Kidney (tissue), 14 donors: Measurements from ENCODE around the gene CRK. TPM values are rescaled to one million over a fixed set of nuclear protein-coding genes. Genes with fewer than 3 reads are reported as not detected.
"Not testable (repeated sequence)": the region's sequence is repeated elsewhere in the genome, so short reads cannot be mapped to it uniquely, and the experiment has no call there.

Source experiments
- DNase-seq, 5 donors: peaks; one replicate each; pipeline ENCODE4 v3.0.0-alpha.2; 2013 to 2020
- FAIRE-seq: peaks from 2 replicates; lab custom pipeline; 2012; peaks lifted over from hg19 to GRCh38; lab: Jason Lieb, UNC
- H3K27ac ChIP-seq, 2 donors: one replicate each; pipeline ENCODE4 v1.7.0; 2013; ENCODE audit warnings: low read depth in 2 of 2, low read length in 2 of 2, inconsistent platforms in 1 of 2
- H3K27me3 ChIP-seq: one replicate; pipeline ENCODE4 v1.7.1; 2013; ENCODE audit warnings: low read length, inconsistent platforms; ENCODE audit not compliant: control insufficient read depth, insufficient read depth
- H3K36me3 ChIP-seq, 3 donors: one replicate each; pipeline versions ENCODE4 v1.7.0 to v1.7.1; 2013; ENCODE audit warnings: low read length in 3 of 3, control low read depth in 1 of 3, inconsistent platforms in 1 of 3; ENCODE audit not compliant: insufficient read depth in 3 of 3, control insufficient read depth in 2 of 3
- H3K4me1 ChIP-seq, 3 donors: one replicate each; pipeline versions ENCODE4 v1.7.0 to v1.7.1; 2013; ENCODE audit warnings: low read length in 3 of 3, inconsistent platforms in 1 of 3, low read depth in 1 of 3; ENCODE audit not compliant: control insufficient read depth in 2 of 3, insufficient read depth in 2 of 3
- H3K4me3 ChIP-seq, 3 donors: one replicate each; pipeline versions ENCODE4 v1.7.0 to v1.8.1; 2013; ENCODE audit warnings: low read length in 3 of 3, control low read depth in 1 of 3, inconsistent platforms in 1 of 3
- H3K9ac ChIP-seq, 3 donors: one replicate each; pipeline versions ENCODE4 v1.7.0 to v1.7.1; 2013; ENCODE audit warnings: low read length in 3 of 3, control low read depth in 1 of 3, inconsistent platforms in 1 of 3
- H3K9me3 ChIP-seq, 3 donors: one replicate each; pipeline versions ENCODE4 v1.7.0 to v1.7.1; 2013; ENCODE audit warnings: low read length in 3 of 3, control low read depth in 1 of 3, inconsistent platforms in 1 of 3; ENCODE audit not compliant: control insufficient read depth in 2 of 3, insufficient read depth in 1 of 3
- CTCF ChIP-seq: IDR thresholded peaks from 3 replicates; pipeline ENCODE4 v1.5.1; 2012; ENCODE audit warnings: mild to moderate bottlenecking, moderate library complexity, borderline replicate concordance; ENCODE audit not compliant: insufficient read depth; ENCODE audit errors: extremely low read depth
- intact Hi-C: fragments of 100-400 bp; cut with DNase I; formaldehyde crosslinking; loops from one replicate; pipeline ENCODE4 v1.11.1; 2022
- polyA plus RNA-seq: library from polyadenylated mRNA; stranded (reverse); fragments of 350-450 nt; fragmentation: Illumina TruSeq; extraction: RNeasy Lipid Tissue Mini Kit (QIAGEN cat#74804); gene quantifications from one replicate; pipeline ENCODE4 v1.2.3, GENCODE V29; 2014; ENCODE audit warnings: low read depth, low replicate concordance; ENCODE audit not compliant: insufficient read depth
- total RNA-seq: library from RNA; stranded (reverse); fragmentation: NEBNext Ultra II Directional; extraction: Animal tissue kit (Norgen Biotek cat#: 25700); gene quantifications from one replicate; pipeline ENCODE4 v1.2.1, GENCODE V29; 2021
- donor health status: control.
- donor health status: control.
- donor health status: control.
- donor health status: control.
- donor health status: control.
- donor health status: DM: yes; HTN: yes; CAD: no.
- donor health status: Normal renal cell carcinoma (clear cell type).

The CRK gene
- total and polyA plus RNA-seq, 2 donors from 2014 or later = 26.8 to 61.3 TPM

- Histone ChIP-seq H3K27ac (no peak overlapping the region), H3K9ac (no peak overlapping the region), H3K4me3 (no peak overlapping the region), H3K4me1 (peaks cover under 1 to 8% (median 6%) of the 10 kb centered on the region in 3 donors), H3K9me3 (no peaks in the 10 kb centered on the region), H3K27me3 (no peaks in the 10 kb centered on the region), H3K36me3 (no peaks in the 10 kb centered on the region)
- TF ChIP-seq CTCF = no peak
- intact Hi-C loops = no loop called here
- no peak for FAIRE-seq
- DNase-seq = no peak
Measured at GRCh38 chr17:1449412-1449967, 6.5 kb downstream of the CRK start.

GRCh38 chr17:1447052-1447451, 9.0 kb downstream of the CRK start:
- Histone ChIP-seq H3K27me3 (no peaks in the 10 kb centered on the region), H3K4me1 (peaks cover 0 to 7% (median 0%) of the 10 kb centered on the region in 3 donors), H3K27ac (no peak overlapping the region), H3K36me3 (no peaks in the 10 kb centered on the region), H3K9ac (no peak overlapping the region), H3K4me3 (no peak overlapping the region), H3K9me3 (no peaks in the 10 kb centered on the region)
- FAIRE-seq (no peak), DNase-seq (no peak)
- no peak for TF ChIP-seq CTCF
- intact Hi-C loops = no loop called here

GRCh38 chr17:1446201-1446600, 9.8 kb downstream of the CRK start:
- no peak overlapping the region for H3K27ac ChIP-seq
- no peaks in the 10 kb centered on the region for H3K36me3 ChIP-seq
- no peak overlapping the region for H3K9ac ChIP-seq
- intact Hi-C loops = no loop called here
- H3K4me1 ChIP-seq = peaks cover 0 to 7% (median 0%) of the 10 kb centered on the region in 3 donors
- no peak for FAIRE-seq
- no peak for DNase-seq
- TF ChIP-seq CTCF = no peak
- H3K27me3 ChIP-seq = no peaks in the 10 kb centered on the region
- no peak overlapping the region for H3K4me3 ChIP-seq
- H3K9me3 ChIP-seq = no peaks in the 10 kb centered on the region

GRCh38 chr17:1445695-1446094, 10.3 kb downstream of the CRK start:
- H3K4me1 ChIP-seq, DNase-seq, H3K9ac ChIP-seq, H3K4me3 ChIP-seq, H3K27me3 ChIP-seq, intact Hi-C loops, FAIRE-seq, H3K9me3 ChIP-seq, H3K36me3 ChIP-seq, H3K27ac ChIP-seq: not testable (repeated sequence)

GRCh38 chr17:1442721-1443120, 13.3 kb downstream of the CRK start:
- H3K9me3 ChIP-seq, H3K36me3 ChIP-seq, intact Hi-C loops, H3K9ac ChIP-seq, H3K27me3 ChIP-seq, H3K4me1 ChIP-seq, H3K27ac ChIP-seq, DNase-seq, FAIRE-seq, H3K4me3 ChIP-seq: not testable (repeated sequence)
